ENCODE results near the gene CCDC92.

DNA sequence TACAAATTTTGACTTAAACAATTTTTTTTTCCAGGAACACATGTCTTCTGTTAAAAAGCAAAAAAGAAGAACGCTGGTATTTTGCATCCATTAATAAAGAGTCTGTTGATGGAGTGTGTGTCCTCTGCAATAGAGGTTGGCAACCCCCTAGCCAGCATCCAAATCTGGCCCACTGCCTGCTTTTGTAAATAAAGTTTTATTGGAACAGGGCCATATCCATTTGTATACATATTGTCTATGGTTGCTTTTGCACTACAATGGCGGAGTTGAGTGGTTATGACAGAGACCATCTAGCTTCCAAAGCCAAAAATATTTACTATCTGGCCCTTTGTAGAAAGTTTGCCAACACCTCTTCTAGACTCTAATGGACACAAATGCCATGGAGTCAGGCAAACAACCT is 49.6 kb downstream of the CCDC92 start:
- TF ChIP-seq, protein P1, sequence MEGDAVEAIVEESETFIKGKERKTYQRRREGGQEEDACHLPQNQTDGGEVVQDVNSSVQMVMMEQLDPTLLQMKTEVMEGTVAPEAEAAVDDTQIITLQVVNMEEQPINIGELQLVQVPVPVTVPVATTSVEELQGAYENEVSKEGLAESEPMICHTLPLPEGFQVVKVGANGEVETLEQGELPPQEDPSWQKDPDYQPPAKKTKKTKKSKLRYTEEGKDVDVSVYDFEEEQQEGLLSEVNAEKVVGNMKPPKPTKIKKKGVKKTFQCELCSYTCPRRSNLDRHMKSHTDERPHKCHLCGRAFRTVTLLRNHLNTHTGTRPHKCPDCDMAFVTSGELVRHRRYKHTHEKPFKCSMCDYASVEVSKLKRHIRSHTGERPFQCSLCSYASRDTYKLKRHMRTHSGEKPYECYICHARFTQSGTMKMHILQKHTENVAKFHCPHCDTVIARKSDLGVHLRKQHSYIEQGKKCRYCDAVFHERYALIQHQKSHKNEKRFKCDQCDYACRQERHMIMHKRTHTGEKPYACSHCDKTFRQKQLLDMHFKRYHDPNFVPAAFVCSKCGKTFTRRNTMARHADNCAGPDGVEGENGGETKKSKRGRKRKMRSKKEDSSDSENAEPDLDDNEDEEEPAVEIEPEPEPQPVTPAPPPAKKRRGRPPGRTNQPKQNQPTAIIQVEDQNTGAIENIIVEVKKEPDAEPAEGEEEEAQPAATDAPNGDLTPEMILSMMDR (IDR thresholded peaks at IDR 0.05): no peak
- TF ChIP-seq POLR2A (IDR thresholded peaks at IDR 0.05): no peak
